ENCODE data around the gene ARL4C. TPM values are rescaled to one million over a fixed set of nuclear protein-coding genes. Genes with fewer than 3 reads are reported as not detected.

The ARL4C gene
- total and polyA plus RNA-seq, 2 experiments from 2014 or later: 5.8 to 9.9 TPM

- H3K4me3 Mint-ChIP-seq: no peak overlapping the region
- 0 out of 3 replicates have a peak, but pooled peaks cover 2% of the 10 kb centered on the region for H3K9me3 Mint-ChIP-seq
- H3K27me3 Mint-ChIP-seq (ENCODE audit: insufficient read depth, low read depth, poor library complexity): peaks cover 10% of the 10 kb centered on the region
- no peak overlapping the region for H3K4me2 ChIP-seq
- H3K36me3 Mint-ChIP-seq (ENCODE audit: low read depth): no peaks in the 10 kb centered on the region
- no peak overlapping the region for H3K4me3 ChIP-seq
- H3K79me2 ChIP-seq (replicated peaks; ENCODE audit: insufficient read depth): no peaks in the 10 kb centered on the region
- no peak for TF ChIP-seq REST (IDR thresholded peaks at IDR 0.05; ENCODE audit: unreplicated experiment)
- H3K4me1 Mint-ChIP-seq: no peaks in the 10 kb centered on the region
- H2AFZ ChIP-seq: no peak overlapping the region
- H3K9me2 ChIP-seq (ENCODE audit: insufficient read depth): peaks cover 11% of the 10 kb centered on the region
- H4K20me1 ChIP-seq (replicated peaks; ENCODE audit: insufficient read depth): no peaks in the 10 kb centered on the region
- no peaks in the 10 kb centered on the region for H3K36me3 ChIP-seq (ENCODE audit: insufficient read depth)
- ATAC-seq (no peak), DNase-seq (ENCODE audit: low spot score) (no peak)
- H3K4me1 ChIP-seq (ENCODE audit: insufficient read depth): no peaks in the 10 kb centered on the region
- H3K27me3 ChIP-seq (ENCODE audit: insufficient read depth): no peaks in the 10 kb centered on the region
- no peaks in the 10 kb centered on the region for H3F3A ChIP-seq (replicated peaks; ENCODE audit: low read depth)
- no peak overlapping the region for H3K27ac ChIP-seq (ENCODE audit: low read depth)
- no peak overlapping the region for H3K27ac Mint-ChIP-seq
These were observed 28.4 kb downstream of the ARL4C start for GRCh38 chr2:234468503-234468902.

DNA sequence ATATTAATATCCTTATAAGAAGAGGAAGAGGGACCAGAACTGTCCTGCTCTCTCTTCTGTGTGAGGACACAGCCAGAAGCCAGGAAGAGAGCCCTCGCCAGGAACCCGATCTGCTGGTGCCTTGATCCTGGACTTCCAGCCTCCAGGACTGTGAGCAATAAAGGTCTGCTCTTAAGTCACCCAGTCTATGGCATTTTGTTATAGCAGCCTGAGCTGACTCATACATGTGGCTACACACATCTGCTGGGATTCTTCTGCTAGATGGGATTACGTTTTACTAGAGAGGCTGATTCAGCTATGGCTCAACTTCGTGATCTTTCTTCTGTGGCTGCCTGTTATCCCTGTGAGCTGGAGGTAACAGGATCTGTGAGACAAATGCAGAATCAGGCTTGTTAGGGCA lies 29.6 kb downstream of the ARL4C start:
- Mint-ChIP-seq H3K27ac (no peak overlapping the region), H3K9me3 (0 out of 3 replicates have a peak, but pooled peaks cover 2% of the 10 kb centered on the region), H3K4me3 (no peak overlapping the region), H3K27me3 (ENCODE audit: insufficient read depth, low read depth, poor library complexity) (peaks cover 8% of the 10 kb centered on the region), H3K36me3 (ENCODE audit: low read depth) (no peaks in the 10 kb centered on the region), H3K4me1 (no peaks in the 10 kb centered on the region)
- Histone ChIP-seq H3K27me3 (ENCODE audit: insufficient read depth) (no peaks in the 10 kb centered on the region), H3K27ac (ENCODE audit: low read depth) (no peak overlapping the region), H3K79me2 (replicated peaks; ENCODE audit: insufficient read depth) (no peaks in the 10 kb centered on the region), H3F3A (replicated peaks; ENCODE audit: low read depth) (no peaks in the 10 kb centered on the region), H3K4me3 (no peak overlapping the region), H4K20me1 (replicated peaks; ENCODE audit: insufficient read depth) (no peaks in the 10 kb centered on the region), H3K9me2 (ENCODE audit: insufficient read depth) (peaks cover 3% of the 10 kb centered on the region; the same call in 1 of the 2 replicates), H2AFZ (no peak overlapping the region), H3K4me1 (ENCODE audit: insufficient read depth) (no peaks in the 10 kb centered on the region), H3K4me2 (no peak overlapping the region), H3K36me3 (ENCODE audit: insufficient read depth) (no peaks in the 10 kb centered on the region)
- TF ChIP-seq CREB1 (CRISPR knock-in tag; IDR thresholded peaks at IDR 0.05; ENCODE audit: low read depth) (no peak), NANOG (IDR thresholded peaks at IDR 0.05; ENCODE audit: borderline replicate concordance) (no peak), ZNF114 (CRISPR knock-in tag; IDR thresholded peaks at IDR 0.05) (no peak), ETS1 (IDR thresholded peaks at IDR 0.05) (no peak)
- no peak for DNase-seq (ENCODE audit: low spot score)
- no peak for ATAC-seq

GRCh38 chr2:234464291-234464645 lies 32.6 kb downstream of the ARL4C start:
- Histone ChIP-seq H2AFZ (no peak overlapping the region), H3K4me2 (no peak overlapping the region), H3F3A (replicated peaks; ENCODE audit: low read depth) (no peaks in the 10 kb centered on the region), H3K9me2 (ENCODE audit: insufficient read depth) (peaks cover 9% of the 10 kb centered on the region; the same call in 1 of the 2 replicates), H4K20me1 (replicated peaks; ENCODE audit: insufficient read depth) (no peaks in the 10 kb centered on the region), H3K4me1 (ENCODE audit: insufficient read depth) (no peaks in the 10 kb centered on the region), H3K27ac (ENCODE audit: low read depth) (no peak overlapping the region), H3K36me3 (ENCODE audit: insufficient read depth) (no peaks in the 10 kb centered on the region), H3K4me3 (no peak overlapping the region), H3K79me2 (replicated peaks; ENCODE audit: insufficient read depth) (no peaks in the 10 kb centered on the region), H3K27me3 (ENCODE audit: insufficient read depth) (no peaks in the 10 kb centered on the region)
- Mint-ChIP-seq H3K27me3 (ENCODE audit: insufficient read depth, low read depth, poor library complexity) (peaks cover 6% of the 10 kb centered on the region), H3K4me3 (no peak overlapping the region), H3K27ac (no peak overlapping the region), H3K36me3 (ENCODE audit: low read depth) (no peaks in the 10 kb centered on the region), H3K9me3 (0 out of 3 replicates have a peak, but pooled peaks cover 2% of the 10 kb centered on the region), H3K4me1 (no peaks in the 10 kb centered on the region)
- no peak for DNase-seq (ENCODE audit: low spot score)
- no peak for ATAC-seq
- TF ChIP-seq EZH2phosphoT487 (IDR thresholded peaks at IDR 0.05; ENCODE audit: unreplicated experiment) (no peak), ZNF462 (CRISPR knock-in tag; IDR thresholded peaks at IDR 0.05) (no peak)

Data from GM23338 (cell line).